ENCODE results near the gene REPS1. TPM values are rescaled to one million over a fixed set of nuclear protein-coding genes. Genes with fewer than 3 reads are reported as not detected.

The REPS1 gene
- polyA plus RNA-seq (2013): 51.8 and 52.2 TPM in 2 replicates

DNA sequence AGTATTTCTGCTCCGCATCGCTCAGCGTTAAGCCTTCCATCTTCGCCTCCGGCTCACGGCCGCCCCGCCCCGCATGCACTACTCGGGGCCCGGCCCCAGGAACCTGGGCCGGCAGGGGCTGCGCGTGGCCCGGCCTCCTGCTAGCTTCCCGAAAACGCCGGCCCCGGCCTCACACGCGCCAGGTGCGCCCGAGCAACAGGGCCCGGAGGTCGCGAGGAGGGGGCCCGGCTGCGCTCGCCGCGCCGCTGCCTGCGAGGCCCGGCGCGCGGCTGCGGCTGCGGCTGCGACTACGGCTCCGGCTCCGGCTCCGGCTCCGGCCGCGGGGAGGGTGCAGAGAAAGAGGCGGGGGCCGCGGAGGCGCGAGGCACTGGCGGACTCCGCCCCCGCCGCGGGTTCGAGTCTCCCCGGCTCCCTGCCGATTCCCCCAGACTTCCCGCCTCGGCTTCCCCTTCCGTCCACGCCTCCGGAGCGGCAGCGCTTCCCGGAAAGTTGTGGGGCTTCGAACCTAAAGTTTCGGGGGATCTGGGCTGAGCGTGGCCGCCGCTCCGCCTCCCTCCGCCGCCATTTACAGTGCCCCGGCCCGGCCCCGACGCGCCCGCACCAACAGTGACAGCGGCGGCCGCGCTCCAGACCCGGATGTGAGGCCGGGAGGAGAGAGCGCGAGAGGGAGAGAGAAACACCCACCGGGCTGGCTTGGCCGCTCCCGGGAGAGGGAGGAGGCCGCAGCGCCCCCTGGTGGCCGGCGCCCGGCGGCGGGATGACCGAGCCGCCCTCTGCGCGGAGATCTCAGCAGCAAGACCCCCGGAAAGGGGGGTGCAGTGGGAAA is at the start of gene REPS1:
Gene REPS1 (minus strand): TSS at position 611 of the 826 bp plus-strand sequence. CDS start 571 bp downstream, at position 40.
- peak within 1 kb of the TSS; percentile 85 for H3K18ac ChIP-seq (ENCODE audit: low read length)
- H3K36me3 ChIP-seq (ENCODE audit: control insufficient read depth in 1 of 2, insufficient read depth in 2 of 2, low read length in 2 of 2): no peaks in the 10 kb centered on the region
- peak within 1 kb of the TSS; percentile 82 for H3K27ac ChIP-seq (ENCODE audit: low read depth, low read length)
- WGBS (ENCODE audit: extremely low coverage, insufficient coverage, insufficient read length): no CpG with 5 or more reads among the region's 105 CpGs
- H3K4me1 ChIP-seq (ENCODE audit: control insufficient read depth in 1 of 2, insufficient read depth in 2 of 2, low read length in 2 of 2): peaks cover 4% of the 10 kb centered on the region in 2 experiments
- H3K4me2 ChIP-seq (ENCODE audit: low read length): peak within 1 kb of the TSS; percentile 90
- H3K9me3 ChIP-seq (ENCODE audit: insufficient read depth, low read depth, low read length): no peaks in the 10 kb centered on the region
- peak within 1 kb of the TSS; percentile 60 for H4K12ac ChIP-seq (ENCODE audit: low read depth, low read length)
- peak within 1 kb of the TSS; percentile 48 for H2AFZ ChIP-seq (ENCODE audit: insufficient read depth, low read length, poor library complexity)
- peaks cover 9% of the 10 kb centered on the region for H3K79me1 ChIP-seq (ENCODE audit: low read length)
- H4K8ac ChIP-seq (ENCODE audit: low read depth, low read length): peak within 1 kb of the TSS; percentile 80
- peak; percentile 90 to 96 for DNase-seq
- peak within 1 kb of the TSS; percentile 47 for H3K4ac ChIP-seq (ENCODE audit: low read depth, low read length)
- peak within 1 kb of the TSS; percentile 71 for H2AK5ac ChIP-seq (ENCODE audit: low read length)
- H3K79me2 ChIP-seq (ENCODE audit: control insufficient read depth, insufficient read depth, low read length, poor library complexity): peaks cover 14% of the 10 kb centered on the region
- no peak within 1 kb of the TSS for H2BK12ac ChIP-seq (ENCODE audit: low read length)
- H4K91ac ChIP-seq (ENCODE audit: low read depth, low read length): peak within 1 kb of the TSS; percentile 79
- H3K23ac ChIP-seq (ENCODE audit: low read length): no peak within 1 kb of the TSS
- H2BK5ac ChIP-seq (ENCODE audit: low read depth, low read length, poor library complexity): peak within 1 kb of the TSS; percentile 85
- peak within 1 kb of the TSS; percentile 90 for H3K14ac ChIP-seq (ENCODE audit: low read length)
- H3K9ac ChIP-seq (ENCODE audit: low read length): peak within 1 kb of the TSS; percentile 80
- H3K4me3 ChIP-seq (ENCODE audit: low read depth, low read length): peak within 1 kb of the TSS; percentile 93
- no peaks in the 10 kb centered on the region for H3K27me3 ChIP-seq (ENCODE audit: insufficient read depth, low read length)
- peak within 1 kb of the TSS; percentile 48 for H2BK120ac ChIP-seq (ENCODE audit: insufficient read depth, low read length, poor library complexity)

- H3K14ac ChIP-seq (ENCODE audit: low read length): no peak overlapping the region
- H3K27me3 ChIP-seq (ENCODE audit: insufficient read depth, low read length): peaks cover 3% of the 10 kb centered on the region
- H3K4ac ChIP-seq (ENCODE audit: low read depth, low read length): no peak overlapping the region
- no peak overlapping the region for H2BK120ac ChIP-seq (ENCODE audit: insufficient read depth, low read length, poor library complexity)
- no peak overlapping the region for H4K12ac ChIP-seq (ENCODE audit: low read depth, low read length)
- no peaks in the 10 kb centered on the region for H3K9me3 ChIP-seq (ENCODE audit: insufficient read depth, low read depth, low read length)
- H3K4me1 ChIP-seq (ENCODE audit: control insufficient read depth in 1 of 2, insufficient read depth in 2 of 2, low read length in 2 of 2): peaks cover 10 to 11% of the 10 kb centered on the region in 2 experiments
- no peak overlapping the region for H2AK5ac ChIP-seq (ENCODE audit: low read length)
- no peak overlapping the region for H3K18ac ChIP-seq (ENCODE audit: low read length)
- H3K36me3 ChIP-seq (ENCODE audit: control insufficient read depth in 1 of 2, insufficient read depth in 2 of 2, low read length in 2 of 2): peaks cover 41 to 51% of the 10 kb centered on the region in 2 experiments
- H4K91ac ChIP-seq (ENCODE audit: low read depth, low read length): no peak overlapping the region
- no peak overlapping the region for H3K23ac ChIP-seq (ENCODE audit: low read length)
- no peak overlapping the region for H3K27ac ChIP-seq (ENCODE audit: low read depth, low read length)
- H3K4me3 ChIP-seq (ENCODE audit: low read depth, low read length): no peak overlapping the region
- H2BK12ac ChIP-seq (ENCODE audit: low read length): no peak overlapping the region
- no peak overlapping the region for H2BK5ac ChIP-seq (ENCODE audit: low read depth, low read length, poor library complexity)
- peaks cover 4% of the 10 kb centered on the region for H3K79me2 ChIP-seq (ENCODE audit: control insufficient read depth, insufficient read depth, low read length, poor library complexity)
- H3K9ac ChIP-seq (ENCODE audit: low read length): no peak overlapping the region
- no peak overlapping the region for H3K4me2 ChIP-seq (ENCODE audit: low read length)
- no peak overlapping the region for H4K8ac ChIP-seq (ENCODE audit: low read depth, low read length)
- no peak for DNase-seq
- no peaks in the 10 kb centered on the region for H3K79me1 ChIP-seq (ENCODE audit: low read length)
- WGBS (ENCODE audit: extremely low coverage, insufficient coverage, insufficient read length): 100% methylated on average over 1 of the region's 5 CpGs
- no peak overlapping the region for H2AFZ ChIP-seq (ENCODE audit: insufficient read depth, low read length, poor library complexity)
Measured at GRCh38 chr6:139037490-139037889, 49.4 kb upstream of the REPS1 start.

- H2AFZ ChIP-seq (ENCODE audit: insufficient read depth, low read length, poor library complexity): no peak overlapping the region
- no peak overlapping the region for H4K12ac ChIP-seq (ENCODE audit: low read depth, low read length)
- no peak for DNase-seq
- H3K23ac ChIP-seq (ENCODE audit: low read length): no peak overlapping the region
- H3K27me3 ChIP-seq (ENCODE audit: insufficient read depth, low read length): no peaks in the 10 kb centered on the region
- no peak overlapping the region for H3K4me3 ChIP-seq (ENCODE audit: low read depth, low read length)
- no CpG with 5 or more reads among the region's 9 CpGs for WGBS (ENCODE audit: extremely low coverage, insufficient coverage, insufficient read length)
- no peak overlapping the region for H2BK12ac ChIP-seq (ENCODE audit: low read length)
- H3K9ac ChIP-seq (ENCODE audit: low read length): no peak overlapping the region
- no peak overlapping the region for H3K14ac ChIP-seq (ENCODE audit: low read length)
- H3K18ac ChIP-seq (ENCODE audit: low read length): no peak overlapping the region
- H3K4ac ChIP-seq (ENCODE audit: low read depth, low read length): peak overlapping the region; percentile 78
- peaks cover 11% of the 10 kb centered on the region for H3K79me1 ChIP-seq (ENCODE audit: low read length)
- peaks cover 11 to 13% of the 10 kb centered on the region in 2 experiments for H3K36me3 ChIP-seq (ENCODE audit: control insufficient read depth in 1 of 2, insufficient read depth in 2 of 2, low read length in 2 of 2)
- no peak overlapping the region for H3K27ac ChIP-seq (ENCODE audit: low read depth, low read length)
- no peak overlapping the region for H2BK5ac ChIP-seq (ENCODE audit: low read depth, low read length, poor library complexity)
- H3K79me2 ChIP-seq (ENCODE audit: control insufficient read depth, insufficient read depth, low read length, poor library complexity): peaks cover 19% of the 10 kb centered on the region
- H3K4me1 ChIP-seq (ENCODE audit: control insufficient read depth in 1 of 2, insufficient read depth in 2 of 2, low read length in 2 of 2): peaks cover 10 to 15% of the 10 kb centered on the region in 2 experiments
- no peak overlapping the region for H4K8ac ChIP-seq (ENCODE audit: low read depth, low read length)
- no peak overlapping the region for H4K91ac ChIP-seq (ENCODE audit: low read depth, low read length)
- H2AK5ac ChIP-seq (ENCODE audit: low read length): no peak overlapping the region
- H2BK120ac ChIP-seq (ENCODE audit: insufficient read depth, low read length, poor library complexity): no peak overlapping the region
- no peaks in the 10 kb centered on the region for H3K9me3 ChIP-seq (ENCODE audit: insufficient read depth, low read depth, low read length)
- peak overlapping the region; percentile 71 for H3K4me2 ChIP-seq (ENCODE audit: low read length)
Measured at GRCh38 chr6:139030228-139030963, 42.3 kb upstream of the REPS1 start.

GRCh38 chr6:139029470-139030227 is 41.6 kb upstream of the REPS1 start:
- peak overlapping the region; percentile 71 for H3K4me2 ChIP-seq (ENCODE audit: low read length)
- H3K27ac ChIP-seq (ENCODE audit: low read depth, low read length): peak overlapping the region; percentile 60
- H3K36me3 ChIP-seq (ENCODE audit: control insufficient read depth in 1 of 2, insufficient read depth in 2 of 2, low read length in 2 of 2): peaks cover 7 to 10% of the 10 kb centered on the region in 2 experiments
- H3K4me1 ChIP-seq (ENCODE audit: control insufficient read depth in 1 of 2, insufficient read depth in 2 of 2, low read length in 2 of 2): peaks cover 10 to 15% of the 10 kb centered on the region in 2 experiments
- H3K18ac ChIP-seq (ENCODE audit: low read length): peak overlapping the region; percentile 83
- WGBS (ENCODE audit: extremely low coverage, insufficient coverage, insufficient read length): no CpG with 5 or more reads among the region's 44 CpGs
- H4K12ac ChIP-seq (ENCODE audit: low read depth, low read length): peak overlapping the region; percentile 65
- H3K23ac ChIP-seq (ENCODE audit: low read length): no peak overlapping the region
- H3K79me1 ChIP-seq (ENCODE audit: low read length): peaks cover 11% of the 10 kb centered on the region
- peak overlapping the region; percentile 87 for H3K14ac ChIP-seq (ENCODE audit: low read length)
- no peak overlapping the region for H2AK5ac ChIP-seq (ENCODE audit: low read length)
- no peaks in the 10 kb centered on the region for H3K9me3 ChIP-seq (ENCODE audit: insufficient read depth, low read depth, low read length)
- H2BK5ac ChIP-seq (ENCODE audit: low read depth, low read length, poor library complexity): peak overlapping the region; percentile 64
- peak overlapping the region; percentile 53 for H2AFZ ChIP-seq (ENCODE audit: insufficient read depth, low read length, poor library complexity)
- H3K4ac ChIP-seq (ENCODE audit: low read depth, low read length): peak overlapping the region; percentile 84
- peak overlapping the region; percentile 87 for H4K91ac ChIP-seq (ENCODE audit: low read depth, low read length)
- peak; percentile 61 to 79 for DNase-seq
- H3K9ac ChIP-seq (ENCODE audit: low read length): peak overlapping the region; percentile 79
- H3K79me2 ChIP-seq (ENCODE audit: control insufficient read depth, insufficient read depth, low read length, poor library complexity): peaks cover 19% of the 10 kb centered on the region
- H3K4me3 ChIP-seq (ENCODE audit: low read depth, low read length): peak overlapping the region; percentile 90
- peak overlapping the region; percentile 69 for H4K8ac ChIP-seq (ENCODE audit: low read depth, low read length)
- H2BK12ac ChIP-seq (ENCODE audit: low read length): no peak overlapping the region
- H2BK120ac ChIP-seq (ENCODE audit: insufficient read depth, low read length, poor library complexity): peak overlapping the region; percentile 70
- no peaks in the 10 kb centered on the region for H3K27me3 ChIP-seq (ENCODE audit: insufficient read depth, low read length)

Data from trophoblast cell (in vitro differentiated cells and primary cell).